GM20000 (cell line): Measurements from ENCODE around the gene ZNF77.

Source experiments
- DNase-seq: peaks from one replicate; pipeline ENCODE4 v3.0.0; 2012; ENCODE audit warnings: low spot score
- CTCF ChIP-seq: IDR thresholded peaks from 2 replicates; pipeline ENCODE4 v1.5.1; 2012; ENCODE audit warnings: mild to moderate bottlenecking, control low read depth; ENCODE audit errors: extremely low read depth, missing control alignments

ZNF77 gene

DNA sequence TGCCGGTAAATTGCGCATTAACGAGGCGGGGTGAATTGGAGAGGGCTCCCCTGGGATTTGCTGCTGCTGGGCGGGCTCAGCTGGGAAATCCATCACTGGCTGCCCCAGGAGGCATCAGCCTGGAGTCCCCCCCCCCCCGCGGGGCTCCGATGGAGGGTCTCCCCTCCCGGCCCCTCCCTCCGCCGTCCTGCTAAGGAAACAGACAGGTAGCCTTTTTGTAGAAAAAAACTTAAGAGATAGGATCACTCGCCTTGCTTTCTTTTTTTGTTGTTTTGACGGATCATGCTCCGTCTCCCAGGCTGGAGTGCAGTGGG lies 39.4 kb upstream of the ZNF77 start:
- DNase-seq: no peak
- no peak for TF ChIP-seq CTCF

DNA sequence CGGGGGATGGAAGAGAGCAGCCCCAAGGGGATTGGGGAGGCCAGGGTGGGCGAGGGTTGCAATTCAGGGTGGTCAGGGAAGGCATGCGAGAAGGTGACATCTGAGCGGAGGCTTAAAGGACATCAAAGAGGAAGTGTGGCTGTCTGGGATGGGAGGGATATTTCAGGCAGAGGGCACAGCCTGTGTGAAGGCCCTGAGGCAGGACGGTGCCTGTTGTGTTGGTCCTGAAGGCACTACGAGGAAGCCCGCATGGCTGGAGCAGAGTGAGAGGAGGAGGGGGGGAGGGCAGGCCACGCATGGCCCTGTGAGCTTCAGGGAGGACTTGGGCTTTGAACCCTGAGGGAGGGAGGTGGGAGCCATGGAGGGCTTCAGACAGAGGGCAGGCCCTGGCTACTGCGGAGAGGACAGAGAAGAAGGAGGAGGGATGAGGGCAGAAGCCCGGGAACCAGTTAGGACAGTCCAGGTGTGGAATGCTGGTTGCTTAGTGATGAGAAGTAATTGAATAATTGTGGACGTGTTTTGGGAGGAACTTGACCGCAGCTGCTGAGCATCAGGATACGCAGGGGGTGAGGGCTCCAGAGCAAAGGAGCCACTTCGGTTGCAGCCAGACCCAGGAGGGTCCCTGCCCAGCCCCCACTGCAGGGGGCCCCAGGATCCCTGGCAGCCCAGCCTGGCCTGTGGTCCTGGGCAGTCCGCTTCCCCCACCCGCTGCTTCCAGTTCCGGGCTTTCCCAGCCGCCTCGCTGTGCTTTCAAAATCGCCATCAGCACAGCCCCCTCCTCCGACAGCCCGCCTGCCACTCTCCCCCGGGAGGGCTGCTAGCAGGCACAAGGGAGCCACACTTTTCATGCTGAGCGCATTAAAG lies 38.8 kb upstream of the ZNF77 start:
- TF ChIP-seq CTCF: no peak
- DNase-seq: peak; percentile 43

GRCh38 chr19:2982983-2983350 lies 38.2 kb upstream of the ZNF77 start:
- no peak for TF ChIP-seq CTCF
- DNase-seq: no peak

DNA sequence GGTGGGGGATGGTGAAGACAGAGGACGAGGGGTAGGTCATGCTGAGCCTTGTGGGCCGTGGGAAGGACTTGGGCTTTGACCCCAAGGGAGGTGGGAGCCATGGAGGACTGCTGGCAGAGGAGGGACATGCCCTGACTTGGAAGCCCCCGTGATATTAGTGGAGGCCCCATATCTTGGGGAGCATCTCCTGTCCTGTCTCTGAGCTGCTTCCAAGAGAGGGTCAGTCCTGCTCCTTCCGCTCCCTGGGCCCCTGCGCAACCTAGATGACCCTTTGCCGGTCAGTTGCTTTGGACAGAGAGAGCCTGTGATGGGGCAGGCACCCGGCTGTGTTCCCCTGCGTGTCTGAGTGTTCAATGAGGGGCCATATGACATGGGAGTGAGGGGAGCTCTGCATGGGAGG lies 37.8 kb upstream of the ZNF77 start:
- no peak for TF ChIP-seq CTCF
- DNase-seq: peak; percentile 16

GRCh38 chr19:2981898-2982297 lies 37.1 kb upstream of the ZNF77 start:
- DNase-seq: no peak
- no peak for TF ChIP-seq CTCF

DNA sequence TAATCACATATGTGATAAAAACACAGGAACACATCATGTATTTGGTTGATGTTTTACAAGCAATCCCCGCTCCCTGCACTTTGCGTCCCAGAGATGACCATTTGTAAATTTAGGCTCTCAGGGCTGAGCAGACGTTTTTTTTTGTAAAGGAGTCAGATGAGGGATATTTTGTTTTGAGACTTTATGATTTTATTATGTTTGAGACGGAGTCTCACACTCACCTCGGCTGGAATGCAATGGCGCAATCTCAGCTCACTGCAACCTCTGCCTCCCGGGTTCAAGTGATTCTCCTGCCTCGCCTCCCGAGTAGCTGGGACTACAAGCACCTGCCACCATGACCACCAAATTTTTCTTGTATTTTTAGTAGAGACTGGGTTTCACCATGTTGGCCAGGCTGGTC lies 34.0 kb upstream of the ZNF77 start:
- no peak for DNase-seq

GRCh38 chr19:2978166-2978767 lies 33.5 kb upstream of the ZNF77 start:
- peak; percentile 17 for DNase-seq
- TF ChIP-seq CTCF: no peak

More for the DNA sequence above, 34.0 kb upstream of the ZNF77 start:
- TF ChIP-seq CTCF: no peak
